Memory B cell (primary cell): ENCODE data around the gene TAF4B.
"Not testable (repeated sequence)": the region's sequence is repeated elsewhere in the genome, so short reads cannot be mapped to it uniquely, and the experiment has no call there.

Experiments
- ATAC-seq: fragments of 150-1000 bp; cut with Tn5 transposase; 2 replicates; pipeline ENCODE4 v1.10.0; 2021; ENCODE audit warnings: low read depth, mild to moderate bottlenecking, moderate library complexity
- DNase-seq, 2 donors: peaks; one replicate each; pipeline ENCODE4 v3.0.0; 2022; ENCODE audit warnings: low spot score in 2 of 2
- H3K27ac Mint-ChIP-seq: one replicate; pipeline ENCODE4 v1.8.0; 2022; ENCODE audit warnings: mild to moderate bottlenecking, moderate library complexity, mixed read lengths
- H3K27me3 Mint-ChIP-seq: one replicate; pipeline ENCODE4 v1.8.0; 2022; ENCODE audit warnings: mixed read lengths
- H3K36me3 Mint-ChIP-seq: one replicate; pipeline ENCODE4 v1.8.0; 2022; ENCODE audit warnings: mild to moderate bottlenecking, mixed read lengths
- H3K4me1 Mint-ChIP-seq: one replicate; pipeline ENCODE4 v1.8.0; 2022; ENCODE audit warnings: mixed read lengths
- H3K4me3 Mint-ChIP-seq: one replicate; pipeline ENCODE4 v1.8.0; 2022; ENCODE audit warnings: mild to moderate bottlenecking, moderate library complexity, mixed read lengths
- H3K9me3 Mint-ChIP-seq: one replicate; pipeline ENCODE4 v1.8.0; 2022; ENCODE audit warnings: mixed read lengths

The TAF4B gene

GRCh38 chr18:26301681-26302080 is 75.4 kb downstream of the TAF4B start:
- H3K4me1 Mint-ChIP-seq = peaks cover 9% of the 10 kb centered on the region
- DNase-seq = no peak

DNA sequence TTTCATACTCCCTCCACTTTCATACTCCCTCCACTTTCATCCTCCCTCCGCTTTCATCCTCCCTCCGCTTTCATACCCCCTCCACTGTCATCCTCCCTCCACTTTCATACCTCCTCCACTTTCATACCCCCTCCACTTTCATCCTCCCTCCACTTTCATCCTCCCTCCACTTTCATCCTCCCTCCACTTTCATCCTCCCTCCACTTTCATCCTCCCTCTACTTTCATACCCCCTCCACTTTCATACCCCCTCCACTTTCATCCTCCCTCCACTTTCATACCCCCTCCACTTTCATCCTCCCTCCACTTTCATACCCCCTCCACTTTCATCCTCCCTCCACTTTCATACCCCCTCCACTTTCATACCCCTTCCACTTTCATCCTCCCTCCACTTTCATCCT is 77.0 kb downstream of the TAF4B start:
- not testable (repeated sequence) for H3K4me3 Mint-ChIP-seq, H3K9me3 Mint-ChIP-seq, H3K27ac Mint-ChIP-seq, H3K4me1 Mint-ChIP-seq, H3K27me3 Mint-ChIP-seq, ATAC-seq, DNase-seq
- H3K36me3 Mint-ChIP-seq = peaks cover 14% of the 10 kb centered on the region

More at GRCh38 chr18:26301681-26302080, 75.4 kb downstream of the TAF4B start:
- Mint-ChIP-seq H3K36me3 (peaks cover 18% of the 10 kb centered on the region), H3K27me3 (no peaks in the 10 kb centered on the region), H3K9me3 (peaks cover 2% of the 10 kb centered on the region), H3K4me3 (no peak overlapping the region), H3K27ac (no peak overlapping the region)
- no peak for ATAC-seq

GRCh38 chr18:26304511-26304910 is 78.3 kb downstream of the TAF4B start:
- Mint-ChIP-seq H3K27me3 (no peaks in the 10 kb centered on the region), H3K36me3 (peaks cover 11% of the 10 kb centered on the region), H3K9me3 (peaks cover 2% of the 10 kb centered on the region), H3K27ac (no peak overlapping the region), H3K4me1 (peaks cover 4% of the 10 kb centered on the region), H3K4me3 (no peak overlapping the region)
- ATAC-seq (no peak), DNase-seq (no peak)

DNA sequence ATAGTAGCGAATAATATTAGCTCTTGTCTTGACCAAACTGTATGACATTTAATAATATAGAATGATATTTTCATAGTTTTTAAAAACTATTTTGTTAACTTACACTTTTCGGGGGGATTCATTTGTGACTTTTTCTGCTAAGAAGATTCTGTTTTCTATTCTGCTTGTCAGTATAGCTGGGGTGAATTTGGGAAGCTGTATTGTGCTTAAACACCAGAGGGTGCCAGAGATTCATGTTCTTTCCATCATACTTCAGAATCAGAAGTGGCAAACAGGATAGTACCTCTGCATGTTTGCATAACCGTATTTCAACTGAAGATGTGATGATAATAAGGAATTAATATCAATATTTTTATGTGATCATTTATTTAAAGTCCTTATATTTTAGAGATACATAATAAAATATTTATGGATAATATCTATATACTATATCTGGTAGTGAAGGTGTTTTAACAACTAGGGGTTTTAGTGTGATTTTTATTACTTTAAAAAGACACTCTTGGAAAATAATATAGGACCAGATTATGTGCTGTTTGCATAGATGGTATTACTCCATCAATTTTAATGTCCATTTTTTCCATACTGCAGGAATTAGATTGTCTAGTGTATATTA is 81.0 kb downstream of the TAF4B start:
- DNase-seq (peak in 1 of 2 donors; percentile 9), ATAC-seq (peak; percentile 62)
- peaks cover 2% of the 10 kb centered on the region for H3K4me1 Mint-ChIP-seq

DNA sequence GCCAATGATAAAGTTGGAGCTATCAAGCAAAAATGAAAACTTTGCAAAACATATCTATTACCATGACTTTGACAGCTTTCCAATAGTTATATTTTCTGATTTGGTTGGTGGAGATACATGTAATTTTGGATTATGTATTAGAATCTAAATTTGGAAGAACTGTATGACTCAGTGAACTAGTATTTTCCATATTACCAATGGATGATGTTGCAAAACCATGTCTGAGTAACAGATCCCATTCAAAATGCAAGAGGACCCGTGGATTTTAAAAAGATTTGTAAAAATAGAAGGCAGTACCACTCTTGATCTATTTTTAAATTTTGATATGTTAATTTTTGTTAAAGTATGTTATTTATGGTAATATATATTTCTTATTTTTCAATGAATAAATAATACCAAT is 83.0 kb downstream of the TAF4B start:
- H3K4me1 Mint-ChIP-seq = peaks cover 2% of the 10 kb centered on the region
- DNase-seq (no peak), ATAC-seq (no peak)
- no peak overlapping the region for H3K27ac Mint-ChIP-seq
- H3K27me3 Mint-ChIP-seq = no peaks in the 10 kb centered on the region
- H3K4me3 Mint-ChIP-seq = no peak overlapping the region
- H3K36me3 Mint-ChIP-seq = peaks cover 10% of the 10 kb centered on the region
- H3K9me3 Mint-ChIP-seq = no peaks in the 10 kb centered on the region

More for the DNA sequence above, 81.0 kb downstream of the TAF4B start:
- Mint-ChIP-seq H3K4me3 (no peak overlapping the region), H3K9me3 (peaks cover 2% of the 10 kb centered on the region), H3K36me3 (peaks cover 11% of the 10 kb centered on the region), H3K27ac (no peak overlapping the region), H3K27me3 (no peaks in the 10 kb centered on the region)

GRCh38 chr18:26312199-26312598 is 86.0 kb downstream of the TAF4B start:
- H3K36me3 Mint-ChIP-seq = peaks cover 13% of the 10 kb centered on the region
- H3K27ac Mint-ChIP-seq = peak overlapping the region; percentile 53
- no peak overlapping the region for H3K4me3 Mint-ChIP-seq
- no peaks in the 10 kb centered on the region for H3K9me3 Mint-ChIP-seq
- ATAC-seq = no peak
- no peak for DNase-seq
- H3K4me1 Mint-ChIP-seq = peaks cover 2% of the 10 kb centered on the region
- H3K27me3 Mint-ChIP-seq = no peaks in the 10 kb centered on the region

- DNase-seq = no peak
- H3K27ac Mint-ChIP-seq = no peak overlapping the region
- H3K27me3 Mint-ChIP-seq = no peaks in the 10 kb centered on the region
- H3K4me1 Mint-ChIP-seq = no peaks in the 10 kb centered on the region
- H3K36me3 Mint-ChIP-seq = peaks cover 18% of the 10 kb centered on the region
- H3K4me3 Mint-ChIP-seq = no peak overlapping the region
- H3K9me3 Mint-ChIP-seq = no peaks in the 10 kb centered on the region
- no peak for ATAC-seq
Observed at GRCh38 chr18:26317398-26317797, 91.2 kb downstream of the TAF4B start.

DNA sequence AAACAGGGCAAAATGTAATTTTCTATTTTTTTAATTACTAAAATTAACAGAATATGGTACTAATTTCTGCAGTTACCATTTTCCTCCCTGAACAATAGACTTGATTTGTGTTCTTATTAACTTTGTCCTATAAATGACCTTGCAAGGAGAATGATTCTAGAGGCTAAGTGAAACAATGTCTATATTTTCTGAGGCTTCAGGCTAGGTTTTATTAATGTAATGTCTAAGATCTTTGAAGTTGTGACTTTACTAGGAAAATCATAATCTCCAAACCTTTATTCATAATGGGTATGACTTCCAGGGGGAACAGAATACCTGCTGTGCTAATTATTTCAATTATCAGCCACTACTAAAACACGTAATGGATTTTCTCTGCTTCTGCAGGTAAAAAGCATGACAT is 94.4 kb downstream of the TAF4B start:
- Mint-ChIP-seq H3K27ac (no peak overlapping the region), H3K4me3 (no peak overlapping the region), H3K27me3 (no peaks in the 10 kb centered on the region), H3K36me3 (peaks cover 30% of the 10 kb centered on the region), H3K4me1 (no peaks in the 10 kb centered on the region), H3K9me3 (no peaks in the 10 kb centered on the region)
- DNase-seq (no peak), ATAC-seq (no peak)

GRCh38 chr18:26322890-26323653 is 96.8 kb downstream of the TAF4B start:
- no peak for ATAC-seq
- Mint-ChIP-seq H3K4me3 (no peak overlapping the region), H3K9me3 (no peaks in the 10 kb centered on the region), H3K27me3 (no peaks in the 10 kb centered on the region), H3K4me1 (no peaks in the 10 kb centered on the region), H3K27ac (no peak overlapping the region), H3K36me3 (peaks cover 32% of the 10 kb centered on the region)
- DNase-seq = no peak

DNA sequence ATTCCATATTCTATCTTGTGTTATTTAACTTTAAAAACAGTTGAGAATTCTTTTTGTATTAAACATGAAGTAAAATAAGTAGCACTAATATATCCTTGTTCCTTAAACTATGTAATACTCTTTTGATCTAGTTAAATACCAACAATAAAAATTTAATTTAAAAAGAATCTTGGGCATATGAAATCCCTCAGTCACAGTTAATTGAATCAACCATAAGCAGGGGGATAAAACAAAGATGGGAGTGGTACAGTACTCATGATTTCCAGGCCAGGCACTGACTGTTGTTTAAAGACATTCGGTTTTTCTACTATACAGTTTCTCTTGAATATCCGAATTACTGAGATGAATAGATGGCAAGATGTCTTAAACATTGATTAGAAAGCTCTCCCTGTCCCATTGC is 99.5 kb downstream of the TAF4B start:
- no peak for ATAC-seq
- Mint-ChIP-seq H3K27ac (no peak overlapping the region), H3K9me3 (no peaks in the 10 kb centered on the region), H3K27me3 (no peaks in the 10 kb centered on the region), H3K4me3 (no peak overlapping the region), H3K4me1 (no peaks in the 10 kb centered on the region), H3K36me3 (peaks cover 29% of the 10 kb centered on the region)
- no peak for DNase-seq

GRCh38 chr18:26327062-26327461 is 100.8 kb downstream of the TAF4B start:
- Mint-ChIP-seq H3K27me3 (no peaks in the 10 kb centered on the region), H3K36me3 (peaks cover 22% of the 10 kb centered on the region), H3K4me3 (no peak overlapping the region), H3K4me1 (no peaks in the 10 kb centered on the region), H3K27ac (no peak overlapping the region), H3K9me3 (no peaks in the 10 kb centered on the region)
- DNase-seq = no peak
- ATAC-seq = no peak

GRCh38 chr18:26332991-26333390 is 106.7 kb downstream of the TAF4B start:
- no peaks in the 10 kb centered on the region for H3K27me3 Mint-ChIP-seq
- no peaks in the 10 kb centered on the region for H3K4me1 Mint-ChIP-seq
- no peak overlapping the region for H3K27ac Mint-ChIP-seq
- peaks cover 11% of the 10 kb centered on the region for H3K36me3 Mint-ChIP-seq
- ATAC-seq = no peak
- no peak overlapping the region for H3K4me3 Mint-ChIP-seq
- H3K9me3 Mint-ChIP-seq = no peaks in the 10 kb centered on the region
- no peak for DNase-seq

GRCh38 chr18:26335156-26335555 is 108.9 kb downstream of the TAF4B start:
- DNase-seq = no peak
- ATAC-seq = no peak
- Mint-ChIP-seq H3K36me3 (peaks cover 13% of the 10 kb centered on the region), H3K27me3 (no peaks in the 10 kb centered on the region), H3K27ac (no peak overlapping the region), H3K4me3 (no peak overlapping the region), H3K9me3 (no peaks in the 10 kb centered on the region), H3K4me1 (no peaks in the 10 kb centered on the region)

DNA sequence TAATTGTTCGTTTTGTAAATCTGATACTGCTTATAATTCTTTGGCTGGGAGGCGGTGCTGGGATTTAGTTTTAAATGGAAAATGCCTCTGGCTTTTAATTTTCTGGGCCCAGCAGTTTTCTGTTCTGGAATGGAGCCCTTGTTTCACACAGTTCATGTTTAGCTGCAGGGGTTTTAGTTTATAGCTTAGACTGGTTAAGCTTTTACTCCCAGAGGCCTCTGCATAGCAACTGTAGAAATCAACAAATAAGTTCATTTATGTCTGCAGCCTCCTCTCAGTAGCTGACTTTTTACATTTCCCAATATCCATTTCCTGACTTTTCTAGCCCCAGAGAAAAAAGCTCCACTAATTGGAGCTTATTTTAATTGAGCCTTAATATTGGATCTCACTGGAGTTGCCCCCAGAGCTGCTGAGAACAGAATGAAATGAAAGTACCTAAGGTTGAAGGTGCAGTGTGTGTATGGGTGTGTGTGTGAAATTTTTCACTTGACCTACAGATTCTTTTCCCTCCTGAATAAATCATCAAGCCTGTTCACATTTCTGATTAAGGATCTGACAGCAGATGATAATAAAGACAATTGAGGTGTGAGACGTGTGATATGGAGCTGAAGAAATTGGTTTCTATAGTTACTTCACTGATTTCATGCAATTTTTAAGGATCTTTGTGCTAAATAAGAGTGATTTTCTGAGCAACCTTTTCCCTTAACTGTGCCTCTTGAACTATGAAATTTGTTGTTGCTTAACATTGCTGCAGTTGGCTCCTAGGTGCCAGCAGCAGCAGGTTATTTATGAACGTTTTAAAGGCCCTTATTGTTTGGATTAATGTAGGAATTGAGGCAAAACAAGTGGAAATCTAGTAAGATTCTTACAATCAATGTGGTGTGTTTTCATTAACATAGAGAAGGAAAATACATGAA is 109.6 kb downstream of the TAF4B start:
- no peaks in the 10 kb centered on the region for H3K27me3 Mint-ChIP-seq
- peaks cover 14% of the 10 kb centered on the region for H3K36me3 Mint-ChIP-seq
- peak overlapping the region; percentile 49 for H3K27ac Mint-ChIP-seq
- no peak for ATAC-seq
- DNase-seq = no peak
- no peaks in the 10 kb centered on the region for H3K4me1 Mint-ChIP-seq
- H3K4me3 Mint-ChIP-seq = no peak overlapping the region
- H3K9me3 Mint-ChIP-seq = no peaks in the 10 kb centered on the region
